Measurements from ENCODE around the gene IQSEC3.

The IQSEC3 gene

DNA sequence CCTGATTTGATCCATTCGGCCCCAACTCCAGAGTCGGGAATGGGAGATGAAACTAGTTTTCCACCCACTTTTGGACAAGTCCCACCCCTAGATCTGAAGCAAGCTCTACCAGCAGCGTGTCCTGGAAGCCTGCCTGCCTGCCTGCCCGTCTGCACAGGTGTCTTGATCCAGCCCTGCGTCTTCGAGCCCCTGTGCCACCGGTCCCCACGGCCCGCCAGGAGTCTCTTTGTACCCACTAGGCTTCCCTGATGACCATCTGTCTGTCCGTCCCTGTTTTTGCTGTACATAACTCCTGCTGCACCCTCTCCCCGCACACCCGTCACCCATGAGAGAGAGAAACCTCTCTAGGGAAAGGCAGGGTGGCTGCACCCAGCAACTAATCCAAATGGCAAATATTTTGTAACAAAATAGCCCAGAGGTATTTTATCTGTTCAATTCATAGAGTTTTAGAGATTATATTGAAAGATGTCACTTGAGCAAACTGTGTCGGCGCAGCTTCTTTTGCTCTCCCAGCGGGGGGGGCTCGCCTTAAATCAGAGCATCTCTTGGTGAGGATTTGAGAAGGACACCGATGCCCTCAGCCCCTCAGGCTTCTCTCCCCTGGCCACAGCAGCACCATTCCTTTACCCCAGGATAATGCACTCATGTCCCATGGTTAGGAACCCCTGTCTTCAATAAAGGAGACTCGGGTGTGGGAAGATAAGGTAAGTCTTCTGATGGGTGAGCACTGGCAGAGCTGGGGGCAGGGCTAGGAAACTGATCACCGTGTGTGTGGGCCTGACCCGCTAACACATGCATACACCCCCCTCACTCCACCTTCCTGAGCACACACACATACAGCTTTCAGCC, 111.6 kb downstream of the IQSEC3 start:
- CTCF ChIA-PET = no interaction called here
- H3K4me3 ChIP-seq (ENCODE audit: low read depth, low read length) = no peak overlapping the region
- no peaks in the 10 kb centered on the region for H3K36me3 ChIP-seq (ENCODE audit: control insufficient read depth in 2 of 2, insufficient read depth in 1 of 2, low read length in 2 of 2)
- no peaks in the 10 kb centered on the region for H3K9me3 ChIP-seq (ENCODE audit: control insufficient read depth, insufficient read depth, low read depth, low read length)
- TF ChIP-seq SP2 (tag by site-specific recombination; IDR thresholded peaks at IDR 0.05) = no peak
- TF ChIP-seq ZFHX2 (tag by site-specific recombination; conservative IDR thresholded peaks at IDR 0.05) = peak; percentile 32
- no peak for TF ChIP-seq ZNF658 (tag by site-specific recombination; IDR thresholded peaks at IDR 0.05)
- no peak for TF ChIP-seq ZNF146 (tag by site-specific recombination; IDR thresholded peaks at IDR 0.05)
- TF ChIP-seq EGR2 (tag by site-specific recombination; IDR thresholded peaks at IDR 0.05; ENCODE audit: low read depth) = peak; percentile 70
- no peak overlapping the region for H3K27ac ChIP-seq (ENCODE audit: extremely low read depth, low read depth, low read length)
- POLR2A ChIA-PET = no interaction called here
- H3K4me1 ChIP-seq (ENCODE audit: control insufficient read depth, insufficient read depth, low read length) = no peaks in the 10 kb centered on the region

DNA sequence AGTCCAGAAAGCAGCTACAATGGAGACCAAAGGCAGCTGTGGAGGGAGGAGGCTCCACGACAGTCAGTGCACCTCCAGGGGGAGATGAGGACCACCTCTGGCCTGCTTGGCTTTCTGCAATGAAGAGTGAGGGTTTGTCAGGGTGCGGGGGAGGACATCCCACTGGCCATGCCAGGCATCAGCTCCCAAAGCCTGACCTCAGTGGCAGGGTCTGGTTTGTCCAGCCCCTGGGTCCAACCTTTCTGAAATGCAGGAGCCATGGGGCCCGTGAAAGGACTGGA, 112.2 kb downstream of the IQSEC3 start:
- no peak overlapping the region for H3K27ac ChIP-seq (ENCODE audit: extremely low read depth, low read depth, low read length)
- no peaks in the 10 kb centered on the region for H3K36me3 ChIP-seq (ENCODE audit: control insufficient read depth in 2 of 2, insufficient read depth in 1 of 2, low read length in 2 of 2)
- ChIA-PET CTCF (interaction anchor here (1.8 kb wide), 1 partner anchor 11 kb away, joined by 6 read pairs; no protein-coding TSS in a partner anchor), POLR2A (no interaction called here)
- no peaks in the 10 kb centered on the region for H3K9me3 ChIP-seq (ENCODE audit: control insufficient read depth, insufficient read depth, low read depth, low read length)
- no peak for TF ChIP-seq ZNF324 (tag by site-specific recombination; IDR thresholded peaks at IDR 0.05)
- TF ChIP-seq, protein P1, sequence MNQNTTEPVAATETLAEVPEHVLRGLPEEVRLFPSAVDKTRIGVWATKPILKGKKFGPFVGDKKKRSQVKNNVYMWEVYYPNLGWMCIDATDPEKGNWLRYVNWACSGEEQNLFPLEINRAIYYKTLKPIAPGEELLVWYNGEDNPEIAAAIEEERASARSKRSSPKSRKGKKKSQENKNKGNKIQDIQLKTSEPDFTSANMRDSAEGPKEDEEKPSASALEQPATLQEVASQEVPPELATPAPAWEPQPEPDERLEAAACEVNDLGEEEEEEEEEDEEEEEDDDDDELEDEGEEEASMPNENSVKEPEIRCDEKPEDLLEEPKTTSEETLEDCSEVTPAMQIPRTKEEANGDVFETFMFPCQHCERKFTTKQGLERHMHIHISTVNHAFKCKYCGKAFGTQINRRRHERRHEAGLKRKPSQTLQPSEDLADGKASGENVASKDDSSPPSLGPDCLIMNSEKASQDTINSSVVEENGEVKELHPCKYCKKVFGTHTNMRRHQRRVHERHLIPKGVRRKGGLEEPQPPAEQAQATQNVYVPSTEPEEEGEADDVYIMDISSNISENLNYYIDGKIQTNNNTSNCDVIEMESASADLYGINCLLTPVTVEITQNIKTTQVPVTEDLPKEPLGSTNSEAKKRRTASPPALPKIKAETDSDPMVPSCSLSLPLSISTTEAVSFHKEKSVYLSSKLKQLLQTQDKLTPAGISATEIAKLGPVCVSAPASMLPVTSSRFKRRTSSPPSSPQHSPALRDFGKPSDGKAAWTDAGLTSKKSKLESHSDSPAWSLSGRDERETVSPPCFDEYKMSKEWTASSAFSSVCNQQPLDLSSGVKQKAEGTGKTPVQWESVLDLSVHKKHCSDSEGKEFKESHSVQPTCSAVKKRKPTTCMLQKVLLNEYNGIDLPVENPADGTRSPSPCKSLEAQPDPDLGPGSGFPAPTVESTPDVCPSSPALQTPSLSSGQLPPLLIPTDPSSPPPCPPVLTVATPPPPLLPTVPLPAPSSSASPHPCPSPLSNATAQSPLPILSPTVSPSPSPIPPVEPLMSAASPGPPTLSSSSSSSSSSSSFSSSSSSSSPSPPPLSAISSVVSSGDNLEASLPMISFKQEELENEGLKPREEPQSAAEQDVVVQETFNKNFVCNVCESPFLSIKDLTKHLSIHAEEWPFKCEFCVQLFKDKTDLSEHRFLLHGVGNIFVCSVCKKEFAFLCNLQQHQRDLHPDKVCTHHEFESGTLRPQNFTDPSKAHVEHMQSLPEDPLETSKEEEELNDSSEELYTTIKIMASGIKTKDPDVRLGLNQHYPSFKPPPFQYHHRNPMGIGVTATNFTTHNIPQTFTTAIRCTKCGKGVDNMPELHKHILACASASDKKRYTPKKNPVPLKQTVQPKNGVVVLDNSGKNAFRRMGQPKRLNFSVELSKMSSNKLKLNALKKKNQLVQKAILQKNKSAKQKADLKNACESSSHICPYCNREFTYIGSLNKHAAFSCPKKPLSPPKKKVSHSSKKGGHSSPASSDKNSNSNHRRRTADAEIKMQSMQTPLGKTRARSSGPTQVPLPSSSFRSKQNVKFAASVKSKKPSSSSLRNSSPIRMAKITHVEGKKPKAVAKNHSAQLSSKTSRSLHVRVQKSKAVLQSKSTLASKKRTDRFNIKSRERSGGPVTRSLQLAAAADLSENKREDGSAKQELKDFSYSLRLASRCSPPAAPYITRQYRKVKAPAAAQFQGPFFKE (tag by site-specific recombination; IDR thresholded peaks at IDR 0.05; ENCODE audit: borderline replicate concordance) = 0 out of 2 replicates have a peak, but pooled peaks have one; percentile 70
- no peak overlapping the region for H3K4me3 ChIP-seq (ENCODE audit: low read depth, low read length)
- no peaks in the 10 kb centered on the region for H3K4me1 ChIP-seq (ENCODE audit: control insufficient read depth, insufficient read depth, low read length)

DNA sequence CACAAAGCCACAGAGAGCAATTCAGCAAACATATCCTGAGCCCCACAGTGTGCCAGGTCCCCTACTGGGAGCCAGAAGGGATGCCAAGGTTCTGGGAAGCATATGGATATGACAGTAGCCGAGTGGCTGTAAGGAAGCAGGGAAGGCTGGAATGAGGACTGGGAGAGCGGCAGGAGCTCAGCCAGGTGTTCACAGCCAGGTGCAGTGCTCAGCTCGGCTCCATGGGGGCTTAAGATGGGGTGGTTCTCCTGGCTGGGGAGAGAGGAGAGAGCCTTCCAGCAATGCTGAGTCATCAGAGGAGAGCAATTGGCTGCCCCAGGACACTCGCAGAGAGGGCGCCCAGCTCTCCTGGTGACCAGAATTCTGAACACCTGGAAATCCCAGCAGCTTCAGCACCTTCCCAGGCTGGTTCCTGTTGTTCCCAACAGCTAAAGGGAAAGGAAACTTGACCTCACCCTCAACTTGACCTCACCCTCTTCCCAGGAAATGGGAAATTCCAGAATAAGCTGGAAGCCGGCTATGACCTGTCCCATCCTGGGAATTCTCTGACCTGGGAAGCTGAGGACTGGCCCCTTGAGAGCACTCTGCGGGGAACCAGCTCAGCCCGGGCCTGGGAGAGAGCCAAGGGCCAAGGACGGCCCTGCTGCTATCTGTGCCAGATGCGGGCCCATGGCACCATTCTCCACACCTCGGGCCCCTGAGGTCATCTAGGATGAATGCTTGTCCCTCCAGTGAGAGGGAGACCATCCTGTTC, 112.7 kb downstream of the IQSEC3 start:
- Histone ChIP-seq H3K9me3 (ENCODE audit: control insufficient read depth, insufficient read depth, low read depth, low read length) (no peaks in the 10 kb centered on the region), H3K4me3 (ENCODE audit: low read depth, low read length) (no peak overlapping the region), H3K4me1 (ENCODE audit: control insufficient read depth, insufficient read depth, low read length) (no peaks in the 10 kb centered on the region), H3K36me3 (ENCODE audit: control insufficient read depth in 2 of 2, insufficient read depth in 1 of 2, low read length in 2 of 2) (no peaks in the 10 kb centered on the region), H3K27ac (ENCODE audit: extremely low read depth, low read depth, low read length) (no peak overlapping the region)
- ChIA-PET POLR2A (no interaction called here), CTCF (interaction anchor here (1.8 kb wide), 1 partner anchor 10 kb away, joined by 6 read pairs; no protein-coding TSS in a partner anchor)
- TF ChIP-seq, protein P2, sequence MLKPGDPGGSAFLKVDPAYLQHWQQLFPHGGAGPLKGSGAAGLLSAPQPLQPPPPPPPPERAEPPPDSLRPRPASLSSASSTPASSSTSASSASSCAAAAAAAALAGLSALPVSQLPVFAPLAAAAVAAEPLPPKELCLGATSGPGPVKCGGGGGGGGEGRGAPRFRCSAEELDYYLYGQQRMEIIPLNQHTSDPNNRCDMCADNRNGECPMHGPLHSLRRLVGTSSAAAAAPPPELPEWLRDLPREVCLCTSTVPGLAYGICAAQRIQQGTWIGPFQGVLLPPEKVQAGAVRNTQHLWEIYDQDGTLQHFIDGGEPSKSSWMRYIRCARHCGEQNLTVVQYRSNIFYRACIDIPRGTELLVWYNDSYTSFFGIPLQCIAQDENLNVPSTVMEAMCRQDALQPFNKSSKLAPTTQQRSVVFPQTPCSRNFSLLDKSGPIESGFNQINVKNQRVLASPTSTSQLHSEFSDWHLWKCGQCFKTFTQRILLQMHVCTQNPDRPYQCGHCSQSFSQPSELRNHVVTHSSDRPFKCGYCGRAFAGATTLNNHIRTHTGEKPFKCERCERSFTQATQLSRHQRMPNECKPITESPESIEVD (tag by site-specific recombination; IDR thresholded peaks at IDR 0.05) = no peak
- TF ChIP-seq ZNF302 (tag by site-specific recombination; IDR thresholded peaks at IDR 0.05; ENCODE audit: low read depth) (no peak), ZIC2 (tag by site-specific recombination; IDR thresholded peaks at IDR 0.05) (peak; percentile 77), ZXDB (tag by site-specific recombination; IDR thresholded peaks at IDR 0.05) (no peak), ZBTB8A (tag by site-specific recombination; IDR thresholded peaks at IDR 0.05) (0 out of 2 replicates have a peak, but pooled peaks have one; percentile 13), RBAK (tag by site-specific recombination; IDR thresholded peaks at IDR 0.05) (no peak), ZNF843 (tag by site-specific recombination; IDR thresholded peaks at IDR 0.05) (no peak)
- TF ChIP-seq, protein P3, sequence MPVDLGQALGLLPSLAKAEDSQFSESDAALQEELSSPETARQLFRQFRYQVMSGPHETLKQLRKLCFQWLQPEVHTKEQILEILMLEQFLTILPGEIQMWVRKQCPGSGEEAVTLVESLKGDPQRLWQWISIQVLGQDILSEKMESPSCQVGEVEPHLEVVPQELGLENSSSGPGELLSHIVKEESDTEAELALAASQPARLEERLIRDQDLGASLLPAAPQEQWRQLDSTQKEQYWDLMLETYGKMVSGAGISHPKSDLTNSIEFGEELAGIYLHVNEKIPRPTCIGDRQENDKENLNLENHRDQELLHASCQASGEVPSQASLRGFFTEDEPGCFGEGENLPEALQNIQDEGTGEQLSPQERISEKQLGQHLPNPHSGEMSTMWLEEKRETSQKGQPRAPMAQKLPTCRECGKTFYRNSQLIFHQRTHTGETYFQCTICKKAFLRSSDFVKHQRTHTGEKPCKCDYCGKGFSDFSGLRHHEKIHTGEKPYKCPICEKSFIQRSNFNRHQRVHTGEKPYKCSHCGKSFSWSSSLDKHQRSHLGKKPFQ (tag by site-specific recombination; IDR thresholded peaks at IDR 0.05) = no peak
- TF ChIP-seq, protein P4, sequence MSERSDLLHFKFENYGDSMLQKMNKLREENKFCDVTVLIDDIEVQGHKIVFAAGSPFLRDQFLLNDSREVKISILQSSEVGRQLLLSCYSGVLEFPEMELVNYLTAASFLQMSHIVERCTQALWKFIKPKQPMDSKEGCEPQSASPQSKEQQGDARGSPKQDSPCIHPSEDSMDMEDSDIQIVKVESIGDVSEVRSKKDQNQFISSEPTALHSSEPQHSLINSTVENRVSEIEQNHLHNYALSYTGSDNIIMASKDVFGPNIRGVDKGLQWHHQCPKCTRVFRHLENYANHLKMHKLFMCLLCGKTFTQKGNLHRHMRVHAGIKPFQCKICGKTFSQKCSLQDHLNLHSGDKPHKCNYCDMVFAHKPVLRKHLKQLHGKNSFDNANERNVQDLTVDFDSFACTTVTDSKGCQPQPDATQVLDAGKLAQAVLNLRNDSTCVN (tag by site-specific recombination; optimal IDR thresholded peaks at IDR 0.05) = no peak
